Measurements from ENCODE around the gene NT5E. TPM values are rescaled to one million over a fixed set of nuclear protein-coding genes. Genes with fewer than 3 reads are reported as not detected.
A peak's percentile ranks its signal among the peaks of the same experiment; 100 is the strongest.

NT5E gene
- 1 to 10 TPM; 2.1 to 8.4 (median 4.3) TPM for total RNA-seq
- 1 to 10 TPM in 1 of 2 donors, under 1 TPM in 1; 0.88 to 1.7 TPM for polyA plus RNA-seq
- long read RNA-seq, donor 1, partial matches to known transcripts: 0 of 4 reads
- long read RNA-seq, donor 1, other reads (novel, unspliced or antisense): 1 of 4 reads
- long read RNA-seq, donor 2, partial matches to known transcripts: 0 of 3 reads
- long read RNA-seq, donor 2, other reads (novel, unspliced or antisense): 2 of 3 reads
- long read RNA-seq, donor 3, transcript NT5E-201 (9 exons, 3,548 nt): major isoform, 12 of 15 reads
- long read RNA-seq, donor 3, partial matches to known transcripts: 1 of 15 reads
- long read RNA-seq, donor 3, other reads (novel, unspliced or antisense): 2 of 15 reads

GRCh38 chr6:85449818-85450759 is at the start of gene NT5E:
Gene NT5E, plus strand, starts transcription at chr6:85450083. Its CDS starts 57 bp downstream, at chr6:85450140.
- ATAC-seq (peak; percentile 87 to 95 (median 90)), DNase-seq (peak; percentile 58 to 72)
- Histone ChIP-seq H3K4me3 (peak within 1 kb of the TSS; percentile 44 to 72 (median 66)), H3K9me3 (no peaks in the 10 kb centered on the region), H3K4me1 (peaks cover 0 to 26% (median 20%) of the 10 kb centered on the region in 9 donors), H3K27me3 (peaks cover 0 to 90% (median 38%) of the 10 kb centered on the region in 7 donors), H3K27ac (peak within 1 kb of the TSS; percentile 60 to 89 (median 80)), H3K36me3 (no peaks in the 10 kb centered on the region)
- intact Hi-C loops (cut with DNase I): no loop called here
- no peak for TF ChIP-seq CTCF (IDR thresholded peaks at IDR 0.05)
- 1% methylated on average over 91 to 92 of the region's 92 CpGs for WGBS, 2 donors

- Histone ChIP-seq H3K4me3 (no peak overlapping the region), H3K27me3 (no peaks in the 10 kb centered on the region), H3K9me3 (peaks cover 0 to 12% (median 0%) of the 10 kb centered on the region in 11 donors), H3K36me3 (no peaks in the 10 kb centered on the region), H3K4me1 (peaks cover 0 to 38% (median 10%) of the 10 kb centered on the region in 9 donors), H3K27ac (no peak overlapping the region)
- no peak for TF ChIP-seq CTCF (IDR thresholded peaks at IDR 0.05)
- intact Hi-C loops (cut with DNase I): no loop called here
- ATAC-seq: no peak
- no peak for DNase-seq
- WGBS, 2 donors: 76 to 77% methylated on average over 4 of the region's 4 CpGs
Measured at GRCh38 chr6:85400331-85400730, 49.6 kb upstream of the NT5E start.

GRCh38 chr6:85401186-85402021 is 48.5 kb upstream of the NT5E start:
- DNase-seq (no peak), ATAC-seq (no peak)
- intact Hi-C loops (cut with DNase I): no loop called here
- Histone ChIP-seq H3K27me3 (no peaks in the 10 kb centered on the region), H3K27ac (peak overlapping the region in 1 of 10 donors; percentile 3), H3K4me1 (peaks cover 0 to 42% (median 10%) of the 10 kb centered on the region in 9 donors), H3K9me3 (peaks cover 0 to 12% (median 0%) of the 10 kb centered on the region in 11 donors), H3K4me3 (no peak overlapping the region), H3K36me3 (no peaks in the 10 kb centered on the region)
- no peak for TF ChIP-seq CTCF (IDR thresholded peaks at IDR 0.05)
- 66 to 70% methylated on average over 6 of the region's 6 CpGs for WGBS, 2 donors
